Brain microvascular endothelial cell (primary cell): ENCODE results near the gene IFNA6.

Experiments
- DNase-seq: peaks from one replicate; pipeline ENCODE4 v3.0.0-alpha.2; 2020
- H3K27ac ChIP-seq: fragments of 250-450 bp; sonication (Bioruptor Pico); 2 replicates; pipeline ENCODE4 v1.5.1; 2020; ENCODE audit warnings: mild to moderate bottlenecking, moderate library complexity
- H3K27me3 ChIP-seq: fragments of 250-450 bp; sonication (Bioruptor Pico); replicated peaks from 2 replicates; pipeline ENCODE4 v1.5.1; 2020; ENCODE audit warnings: mild to moderate bottlenecking
- H3K36me3 ChIP-seq: fragments of 250-450 bp; sonication (Bioruptor Pico); replicated peaks from 2 replicates; pipeline ENCODE4 v1.5.1; 2020; ENCODE audit warnings: mild to moderate bottlenecking
- H3K4me3 ChIP-seq: 2 replicates; pipeline ENCODE4 v1.5.1; 2011; ENCODE audit warnings: low read depth, mild to moderate bottlenecking, control low read depth, low read length, moderate library complexity
- CTCF ChIP-seq: IDR thresholded peaks from 2 replicates; pipeline ENCODE4 v1.5.1; 2011; ENCODE audit warnings: low read depth, mild to moderate bottlenecking, moderate library complexity, low read length, control low read depth, inconsistent platforms; ENCODE audit errors: missing control alignments
- in situ Hi-C: cut with HindIII; loops from 2 replicates; pipeline ENCODE4 v1.10.0; 2017; ENCODE audit warnings: low sequenced_read_pairs, low pct_ligation_motif_present

Gene IFNA6

GRCh38 chr9:21320465-21320864, 30.2 kb downstream of the IFNA6 start:
- in situ Hi-C loops = no loop called here
- DNase-seq = no peak
- TF ChIP-seq CTCF = no peak
- no peak overlapping the region for H3K4me3 ChIP-seq
- H3K27ac ChIP-seq = no peak overlapping the region
- peaks cover 13% of the 10 kb centered on the region for H3K36me3 ChIP-seq
- peaks cover 5% of the 10 kb centered on the region for H3K27me3 ChIP-seq

GRCh38 chr9:21317956-21318923, 32.4 kb downstream of the IFNA6 start:
- peak; percentile 76 for TF ChIP-seq CTCF
- Histone ChIP-seq H3K27ac (no peak overlapping the region), H3K27me3 (peaks cover 5% of the 10 kb centered on the region), H3K36me3 (peaks cover 6% of the 10 kb centered on the region), H3K4me3 (no peak overlapping the region)
- in situ Hi-C loops = no loop called here
- peak; percentile 36 for DNase-seq

- Histone ChIP-seq H3K27ac (no peak overlapping the region), H3K27me3 (peaks cover 5% of the 10 kb centered on the region), H3K36me3 (no peaks in the 10 kb centered on the region), H3K4me3 (no peak overlapping the region)
- in situ Hi-C loops = no loop called here
- TF ChIP-seq CTCF = peak; percentile 10
- DNase-seq = no peak
These were observed 33.8 kb downstream of the IFNA6 start for GRCh38 chr9:21316860-21317259.

GRCh38 chr9:21316032-21316842, 34.5 kb downstream of the IFNA6 start:
- Histone ChIP-seq H3K4me3 (no peak overlapping the region), H3K27me3 (peaks cover 5% of the 10 kb centered on the region), H3K27ac (no peak overlapping the region), H3K36me3 (no peaks in the 10 kb centered on the region)
- TF ChIP-seq CTCF = no peak
- in situ Hi-C loops = no loop called here
- DNase-seq = no peak

GRCh38 chr9:21314152-21314551, 36.5 kb downstream of the IFNA6 start:
- H3K27me3 ChIP-seq = peaks cover 5% of the 10 kb centered on the region
- in situ Hi-C loops = no loop called here
- H3K27ac ChIP-seq = no peak overlapping the region
- H3K36me3 ChIP-seq = no peaks in the 10 kb centered on the region
- no peak for TF ChIP-seq CTCF
- DNase-seq = no peak
- no peak overlapping the region for H3K4me3 ChIP-seq
